KG1 (cell line): ENCODE results near the gene PAIP2B.
"Not testable (repeated sequence)": the region's sequence is repeated elsewhere in the genome, so short reads cannot be mapped to it uniquely, and the experiment has no call there.

Experiments used
- DNase-seq: peaks from one replicate; lab custom pipeline; 2025; lab: John Stamatoyannopoulos, UW

The PAIP2B gene

GRCh38 chr2:71226965-71227560 is at the start of gene PAIP2B:
Gene PAIP2B, minus strand, starts transcription at chr2:71227103. Its CDS starts 24,514 bp downstream, at chr2:71202589.
- no peak for DNase-seq

- DNase-seq, result no peak
Measured at GRCh38 chr2:71275939-71276310, 49.0 kb upstream of the PAIP2B start.

GRCh38 chr2:71269511-71270090 is 42.7 kb upstream of the PAIP2B start:
- DNase-seq, result no peak

GRCh38 chr2:71263386-71263785 is 36.5 kb upstream of the PAIP2B start:
- DNase-seq, result no peak

- DNase-seq, result no peak
Measured at GRCh38 chr2:71261534-71261933, 34.6 kb upstream of the PAIP2B start.

- DNase-seq, result no peak
Measured at GRCh38 chr2:71256421-71256820, 29.5 kb upstream of the PAIP2B start.

GRCh38 chr2:71254776-71255175 is 27.9 kb upstream of the PAIP2B start:
- DNase-seq, result no peak

GRCh38 chr2:71254078-71254477 is 27.2 kb upstream of the PAIP2B start:
- no peak for DNase-seq

GRCh38 chr2:71253476-71253875 is 26.6 kb upstream of the PAIP2B start:
- DNase-seq, result no peak

- no peak for DNase-seq
Measured at GRCh38 chr2:71252862-71253261, 26.0 kb upstream of the PAIP2B start.

- DNase-seq, result no peak
Measured at GRCh38 chr2:71250935-71251334, 24.0 kb upstream of the PAIP2B start.

GRCh38 chr2:71244302-71244660 is 17.4 kb upstream of the PAIP2B start:
- no peak for DNase-seq

GRCh38 chr2:71243634-71244301 is 16.9 kb upstream of the PAIP2B start:
- DNase-seq, result no peak

- DNase-seq, result no peak
Measured at GRCh38 chr2:71240794-71241193, 13.9 kb upstream of the PAIP2B start.

GRCh38 chr2:71238089-71238488 is 11.2 kb upstream of the PAIP2B start:
- no peak for DNase-seq

- no peak for DNase-seq
Measured at GRCh38 chr2:71235930-71236587, 9.2 kb upstream of the PAIP2B start.

GRCh38 chr2:71233072-71233471 is 6.2 kb upstream of the PAIP2B start:
- DNase-seq, result not testable (repeated sequence)

- no peak for DNase-seq
Measured at GRCh38 chr2:71226096-71226964, 573 bp downstream of the PAIP2B start.

GRCh38 chr2:71224935-71225334 is 2.0 kb downstream of the PAIP2B start:
- DNase-seq, result no peak

GRCh38 chr2:71224457-71224856 is 2.4 kb downstream of the PAIP2B start:
- DNase-seq, result no peak

- no peak for DNase-seq
Measured at GRCh38 chr2:71223767-71224333, 3.1 kb downstream of the PAIP2B start.

GRCh38 chr2:71220743-71221142 is 6.2 kb downstream of the PAIP2B start:
- no peak for DNase-seq
